GM11168 (cell line): ENCODE results near the gene DGKG.

Source experiments
- in situ Hi-C: fragments of 300-500 bp; cut with MboI; formaldehyde crosslinking; loops from one replicate; pipeline ENCODE4 v1.12.0; 2022; ENCODE audit warnings: low sequenced_read_pairs; ENCODE audit not compliant: unreplicated experiment

The DGKG gene

GRCh38 chr3:186281176-186281575 lies 80.9 kb downstream of the DGKG start:
- in situ Hi-C loops = no loop called here

GRCh38 chr3:186280737-186281136 lies 81.3 kb downstream of the DGKG start:
- in situ Hi-C loops = no loop called here

- in situ Hi-C loops = no loop called here
Measured at GRCh38 chr3:186277268-186277909, 84.6 kb downstream of the DGKG start.

DNA sequence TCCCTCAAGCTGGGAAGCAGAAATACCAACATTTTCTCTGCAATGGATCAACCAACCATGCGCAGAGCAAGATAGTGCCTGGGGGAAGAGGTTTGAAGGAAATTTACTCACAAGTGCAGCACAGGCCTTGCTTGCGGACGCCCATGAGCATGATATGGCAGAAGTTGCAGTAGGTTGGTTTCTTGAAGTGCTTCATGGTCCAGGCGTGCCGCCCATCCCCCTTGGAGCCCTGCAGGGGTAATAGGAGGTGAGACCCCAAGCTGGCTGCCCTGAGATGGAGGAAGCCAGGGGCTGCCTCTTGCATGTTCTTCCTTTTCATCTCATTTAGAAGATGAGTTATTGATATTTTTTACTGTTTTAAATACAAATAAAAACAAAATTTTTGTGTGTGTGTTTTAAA lies 86.6 kb downstream of the DGKG start:
- in situ Hi-C loops = no loop called here

GRCh38 chr3:186273586-186273985 lies 88.4 kb downstream of the DGKG start:
- in situ Hi-C loops = no loop called here

DNA sequence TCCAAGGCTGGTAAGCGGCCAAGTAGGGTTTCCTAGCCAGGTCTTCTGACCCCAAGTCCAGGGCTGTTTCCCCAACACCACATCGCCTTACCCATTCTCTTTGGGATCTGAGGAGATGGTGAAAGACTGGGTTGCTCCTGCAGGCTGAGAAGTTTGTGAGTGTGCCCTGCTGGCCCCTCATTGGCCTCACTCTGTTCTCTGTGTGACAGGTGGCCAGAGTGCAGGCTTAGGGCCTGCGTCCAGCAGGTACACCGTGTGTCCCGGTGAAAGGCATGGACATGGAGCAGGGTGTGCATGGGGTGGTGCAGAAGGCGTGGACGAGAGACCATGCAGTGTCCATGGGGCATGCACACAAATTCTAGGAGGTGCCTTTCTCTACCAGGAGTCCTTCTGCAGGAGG lies 91.3 kb downstream of the DGKG start:
- in situ Hi-C loops = no loop called here

DNA sequence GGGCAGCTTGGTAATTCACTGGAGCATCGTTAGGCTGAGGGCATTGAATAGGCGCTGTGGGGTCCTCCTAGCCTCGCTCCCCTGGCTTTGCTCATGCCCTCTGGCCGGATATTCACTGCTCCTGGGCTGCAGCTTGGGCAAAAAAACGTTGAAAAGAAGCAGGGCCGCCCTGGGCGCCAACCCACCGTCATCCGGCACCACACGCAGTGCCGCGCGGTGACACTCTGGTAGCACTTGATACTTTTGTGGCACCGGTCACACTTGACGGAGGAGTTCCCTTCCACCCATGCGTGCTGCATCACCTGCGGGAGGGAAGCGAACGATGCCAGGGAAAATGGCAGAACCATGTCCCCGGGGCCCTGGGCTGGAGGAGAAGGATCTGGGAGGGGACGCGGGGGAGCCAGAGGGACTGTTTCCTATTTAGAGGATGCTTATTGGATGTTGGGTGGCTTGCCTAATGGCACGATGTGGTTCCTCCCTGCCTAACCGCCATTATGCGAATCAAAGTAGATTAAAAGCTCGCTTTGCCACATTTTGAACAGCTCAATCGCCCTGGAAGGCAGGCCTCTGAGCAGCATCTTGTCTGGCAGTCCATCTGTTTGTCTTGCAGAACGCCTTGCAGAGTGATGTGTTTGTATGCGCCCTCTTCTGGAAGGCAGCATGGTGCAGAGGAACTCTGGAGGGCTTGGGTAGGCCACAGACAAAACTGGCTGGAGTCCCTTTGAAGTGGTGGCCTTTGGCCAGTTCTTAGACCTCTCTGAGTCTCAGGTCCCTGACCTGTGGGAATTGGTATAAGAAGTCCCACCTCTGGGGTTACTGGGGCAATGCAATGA lies 93.2 kb downstream of the DGKG start:
- in situ Hi-C loops = no loop called here

DNA sequence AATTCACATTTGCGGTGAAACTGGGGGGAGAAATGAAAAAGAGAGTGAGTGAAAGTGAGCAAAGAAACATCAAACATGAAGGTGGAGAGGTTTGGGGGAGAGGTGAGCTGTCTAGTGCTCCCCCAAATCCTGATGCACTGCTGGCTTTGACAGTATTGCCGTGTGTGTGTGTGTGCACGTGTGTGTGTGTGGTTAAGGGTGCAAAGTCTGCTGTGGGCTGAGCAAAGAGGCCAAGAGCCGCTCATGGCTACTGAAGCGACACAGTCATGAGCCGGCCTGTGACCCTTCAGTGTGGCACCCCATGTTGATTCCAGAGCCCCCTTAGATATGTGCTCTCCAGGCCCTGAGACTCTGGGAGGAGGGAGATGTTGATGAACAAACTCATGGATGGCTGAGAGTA lies 94.3 kb downstream of the DGKG start:
- in situ Hi-C loops = no loop called here

- in situ Hi-C loops = no loop called here
Measured at GRCh38 chr3:186264608-186265400, 97.2 kb downstream of the DGKG start.

DNA sequence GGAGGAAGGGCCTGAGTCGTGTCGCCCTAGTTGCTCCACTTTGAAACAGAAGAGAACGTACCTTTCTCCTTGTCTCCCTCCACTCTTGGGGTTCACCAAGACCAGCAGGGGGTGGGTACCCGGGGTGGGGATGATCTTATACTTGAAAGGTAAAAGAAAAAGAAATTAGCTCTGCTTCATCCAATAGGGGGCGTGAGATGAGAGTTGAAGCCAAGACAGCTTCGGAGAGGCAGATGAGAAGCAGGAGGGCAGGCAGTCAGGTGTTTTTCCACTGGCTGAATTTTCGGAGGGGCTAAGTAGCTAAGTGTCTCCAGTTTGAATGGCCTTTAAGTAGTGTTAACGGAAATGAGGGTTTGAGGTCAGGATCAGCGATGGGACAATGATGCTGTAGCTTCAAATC lies 100.4 kb downstream of the DGKG start:
- in situ Hi-C loops = no loop called here

GRCh38 chr3:186260726-186261125 lies 101.3 kb downstream of the DGKG start:
- in situ Hi-C loops = no loop called here

- in situ Hi-C loops = loop anchor here (5.0 kb wide), 1 partner anchor 288 kb away; no protein-coding TSS in a partner anchor
Measured at GRCh38 chr3:186259612-186260383, 102.2 kb downstream of the DGKG start.

- in situ Hi-C loops = loop anchor here (5.0 kb wide), 1 partner anchor 288 kb away; no protein-coding TSS in a partner anchor
Measured at GRCh38 chr3:186258968-186259367, 103.1 kb downstream of the DGKG start.

DNA sequence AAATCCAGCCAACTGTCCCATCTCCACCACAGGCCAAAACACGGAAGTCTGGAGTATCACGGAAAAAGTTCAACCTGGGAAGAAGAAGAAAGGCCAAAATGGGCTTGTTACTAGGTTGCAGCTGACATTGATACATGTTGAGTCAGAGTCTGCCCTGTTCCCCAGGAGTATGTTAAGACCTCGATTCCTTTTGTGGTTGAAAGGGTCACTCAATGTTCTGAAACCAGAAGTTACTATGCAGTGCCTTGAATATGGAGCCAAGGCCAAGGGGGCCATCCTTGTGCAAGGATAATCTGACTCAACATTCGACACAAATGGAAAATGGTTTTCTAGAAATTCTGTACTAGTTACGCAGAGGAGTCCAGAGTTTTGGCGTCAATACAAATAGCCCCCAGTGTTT lies 104.2 kb downstream of the DGKG start:
- in situ Hi-C loops = loop anchor here (5.0 kb wide), 1 partner anchor 289 kb away; no protein-coding TSS in a partner anchor

GRCh38 chr3:186255703-186256331 lies 106.2 kb downstream of the DGKG start:
- in situ Hi-C loops = loop anchor here (5.0 kb wide), 1 partner anchor 291 kb away; no protein-coding TSS in a partner anchor

- in situ Hi-C loops = loop anchor here (5.0 kb wide), 2 partner anchors 268 to 292 kb away; no protein-coding TSS in a partner anchor
Measured at GRCh38 chr3:186254676-186255650, 107.1 kb downstream of the DGKG start.

DNA sequence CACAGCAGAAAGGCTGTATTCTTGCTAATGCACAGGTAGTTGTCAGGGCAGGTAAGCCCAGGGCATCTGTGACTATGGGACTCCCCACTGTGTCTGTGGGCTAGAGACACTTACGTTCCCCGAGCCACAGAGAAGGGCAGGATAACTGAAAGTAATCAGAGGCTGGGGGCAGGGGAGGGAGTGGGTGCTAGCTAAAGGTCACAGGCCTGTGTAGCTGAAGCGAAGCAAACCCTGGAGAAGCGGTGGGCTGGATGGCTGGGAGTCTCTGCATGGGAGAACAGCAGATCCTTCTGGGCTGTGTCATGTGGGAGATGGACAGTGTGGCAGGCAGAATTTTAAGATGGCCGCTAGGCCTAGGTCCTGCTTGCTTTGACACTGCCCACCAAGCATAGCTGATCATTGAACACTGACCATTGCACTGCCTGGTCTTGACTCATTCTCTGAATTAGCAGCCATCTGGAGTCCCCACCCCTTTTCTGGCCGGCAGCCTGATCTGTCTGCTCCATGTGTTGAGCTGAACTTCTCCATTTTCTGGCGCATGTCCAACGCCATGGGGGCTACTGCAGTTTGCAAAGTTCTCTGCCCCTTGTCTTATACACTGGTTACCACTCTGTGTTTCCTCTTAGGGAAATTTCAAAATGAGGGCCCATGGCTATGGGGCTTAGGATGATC lies 110.0 kb downstream of the DGKG start:
- in situ Hi-C loops = loop anchor here (5.0 kb wide), 1 partner anchor 265 kb away; no protein-coding TSS in a partner anchor

DNA sequence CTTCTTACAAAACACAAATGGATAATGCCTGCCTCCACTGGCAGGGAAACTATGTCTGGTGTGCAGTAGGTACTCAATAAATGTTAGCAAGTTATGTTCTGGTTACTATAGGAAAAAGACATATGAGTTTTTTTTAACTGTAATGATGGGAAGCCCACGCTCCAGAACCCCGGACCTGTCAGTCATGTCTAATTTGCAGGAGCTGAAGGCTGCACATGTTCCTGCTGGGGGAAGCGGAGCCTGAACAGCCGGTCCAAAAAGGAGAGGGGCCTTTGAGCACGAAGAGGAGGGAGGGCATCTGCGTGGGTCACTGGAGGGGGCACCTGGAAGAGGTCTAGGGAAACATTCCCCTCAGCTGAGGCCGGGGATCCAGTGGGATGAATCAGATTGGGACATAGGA lies 113.2 kb downstream of the DGKG start:
- in situ Hi-C loops = no loop called here
